MM.1S (cell line): ENCODE results near the gene CCDC190.

Experiments
- EZH2 ChIP-seq: fragments of 300-600 bp; sonication (generic); optimal IDR thresholded peaks from 2 replicates; pipeline ENCODE3; 2017; ENCODE audit warnings: low read depth, mild to moderate bottlenecking, antibody characterized with exemption, low read length, mixed read lengths
- EZH2phosphoT487 ChIP-seq: fragments of 300-600 bp; sonication (generic); IDR thresholded peaks from 2 replicates; pipeline ENCODE4 v1.6.1; 2018; ENCODE audit warnings: antibody characterized with exemption, low read length
- TF ChIP-seq, protein P1 (sequence below): fragments of 300-600 bp; sonication (generic); IDR thresholded peaks from 2 replicates; pipeline ENCODE4 v1.5.1; 2016; ENCODE audit warnings: antibody characterized with exemption, low read length, mixed read lengths

DNA sequence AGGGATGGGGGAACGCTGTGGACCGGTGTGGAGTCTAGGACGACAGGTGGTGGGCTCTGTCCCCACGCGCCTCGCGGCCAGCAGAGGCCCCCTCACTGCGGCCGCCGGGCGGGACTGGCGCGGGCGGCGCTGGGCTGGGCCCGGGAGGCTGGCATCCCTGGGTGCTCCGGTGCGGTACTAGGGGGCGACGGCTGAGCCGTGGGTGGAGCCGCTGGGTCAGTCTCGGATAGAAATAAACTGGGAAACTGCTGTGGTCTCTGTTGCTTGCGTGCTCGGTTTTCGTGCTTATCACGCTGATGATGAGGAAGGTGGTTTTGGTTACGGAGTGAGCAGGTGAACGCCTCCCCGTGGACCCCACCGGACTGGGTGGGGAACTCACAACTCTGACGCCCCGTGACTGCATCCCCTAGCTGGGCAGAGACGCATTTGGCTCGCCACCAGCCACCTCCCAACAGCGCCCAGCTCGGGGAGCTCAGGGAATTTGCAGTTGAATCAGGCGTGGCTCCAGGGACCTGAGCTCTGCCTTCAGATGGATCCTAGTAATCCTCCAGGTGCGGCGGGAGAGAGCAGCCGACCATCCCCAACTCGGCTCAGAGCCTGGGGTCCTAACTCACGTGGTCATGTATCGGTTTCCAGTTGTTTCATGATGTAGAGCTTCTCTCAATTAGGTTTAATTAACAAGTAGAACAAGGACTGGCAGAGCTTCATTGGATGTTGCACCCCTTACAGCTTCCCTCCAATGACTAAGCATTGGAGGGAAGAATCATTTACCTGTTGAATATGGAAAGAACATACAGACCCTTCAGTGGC lies 38.4 kb downstream of the CCDC190 start:
- TF ChIP-seq, protein P1, sequence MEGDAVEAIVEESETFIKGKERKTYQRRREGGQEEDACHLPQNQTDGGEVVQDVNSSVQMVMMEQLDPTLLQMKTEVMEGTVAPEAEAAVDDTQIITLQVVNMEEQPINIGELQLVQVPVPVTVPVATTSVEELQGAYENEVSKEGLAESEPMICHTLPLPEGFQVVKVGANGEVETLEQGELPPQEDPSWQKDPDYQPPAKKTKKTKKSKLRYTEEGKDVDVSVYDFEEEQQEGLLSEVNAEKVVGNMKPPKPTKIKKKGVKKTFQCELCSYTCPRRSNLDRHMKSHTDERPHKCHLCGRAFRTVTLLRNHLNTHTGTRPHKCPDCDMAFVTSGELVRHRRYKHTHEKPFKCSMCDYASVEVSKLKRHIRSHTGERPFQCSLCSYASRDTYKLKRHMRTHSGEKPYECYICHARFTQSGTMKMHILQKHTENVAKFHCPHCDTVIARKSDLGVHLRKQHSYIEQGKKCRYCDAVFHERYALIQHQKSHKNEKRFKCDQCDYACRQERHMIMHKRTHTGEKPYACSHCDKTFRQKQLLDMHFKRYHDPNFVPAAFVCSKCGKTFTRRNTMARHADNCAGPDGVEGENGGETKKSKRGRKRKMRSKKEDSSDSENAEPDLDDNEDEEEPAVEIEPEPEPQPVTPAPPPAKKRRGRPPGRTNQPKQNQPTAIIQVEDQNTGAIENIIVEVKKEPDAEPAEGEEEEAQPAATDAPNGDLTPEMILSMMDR = no peak
- no peak for TF ChIP-seq EZH2
- no peak for TF ChIP-seq EZH2phosphoT487
